ENCODE measurements around the gene TNRC18.
"Not testable (repeated sequence)": the region's sequence is repeated elsewhere in the genome, so short reads cannot be mapped to it uniquely, and the experiment has no call there.

Gene TNRC18

DNA sequence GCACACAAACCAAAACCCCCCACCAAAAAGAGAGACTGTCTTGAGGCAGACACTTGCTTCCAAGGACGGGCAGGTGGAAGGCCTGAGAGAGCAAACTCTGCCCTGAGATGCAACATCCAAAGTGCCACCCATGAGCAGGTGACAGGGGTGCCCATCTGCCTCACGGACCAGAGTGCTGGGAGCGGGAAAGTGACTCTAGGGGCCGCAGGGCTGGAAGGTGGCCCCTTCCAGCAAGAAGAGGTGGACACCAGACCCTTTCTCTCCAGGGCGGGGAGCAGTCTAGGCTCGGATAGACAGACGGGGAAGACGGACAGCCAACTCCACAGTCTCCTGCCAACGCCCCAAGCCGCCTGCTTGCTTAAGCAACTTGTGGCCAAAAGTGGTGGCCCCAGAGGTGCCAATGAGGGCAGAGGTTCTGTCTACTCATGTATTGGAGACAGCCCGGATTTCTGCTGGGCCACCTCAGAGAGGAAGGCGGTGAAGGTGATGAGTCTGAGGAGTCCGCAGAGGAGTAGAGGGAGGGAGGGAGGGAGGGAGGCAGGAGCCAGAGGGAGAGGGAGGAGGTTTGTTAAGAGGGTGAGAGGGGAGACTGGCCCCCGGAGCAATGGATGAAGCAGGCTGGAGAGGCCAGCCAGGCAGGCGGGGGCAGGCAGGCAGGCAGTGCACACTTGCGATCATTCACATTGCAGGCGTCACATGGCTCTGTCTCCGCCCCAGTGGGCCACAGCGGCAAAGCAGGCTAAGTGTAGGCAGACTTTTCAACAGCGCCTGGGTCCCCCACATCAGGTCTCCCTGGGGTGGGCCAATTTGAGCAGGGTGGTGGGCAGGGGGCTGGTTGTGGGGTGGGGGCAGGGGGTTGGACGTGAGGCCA lies 75.3 kb downstream of the TNRC18 start:
- no peak for DNase-seq

DNA sequence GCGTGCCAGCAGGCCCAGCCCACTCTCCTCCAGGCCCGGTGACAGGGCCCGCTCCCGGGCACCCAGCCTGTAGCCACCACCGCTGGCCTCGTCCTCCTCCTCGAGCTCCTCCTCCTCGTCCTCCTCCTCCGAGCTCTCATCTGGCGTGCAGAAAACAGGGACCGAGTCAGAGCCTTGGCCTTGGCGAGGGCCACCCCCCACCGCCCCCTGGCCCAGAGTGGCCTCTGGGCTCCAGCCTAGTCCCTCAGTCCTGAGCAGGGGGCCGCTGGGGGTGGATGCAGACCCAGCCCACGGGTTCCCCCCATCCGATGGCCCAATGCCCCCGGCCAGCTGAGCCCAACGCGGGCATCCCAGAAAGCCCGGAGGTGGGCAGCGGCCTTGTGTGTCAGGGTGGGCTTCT lies 78.0 kb downstream of the TNRC18 start:
- DNase-seq: no peak

DNA sequence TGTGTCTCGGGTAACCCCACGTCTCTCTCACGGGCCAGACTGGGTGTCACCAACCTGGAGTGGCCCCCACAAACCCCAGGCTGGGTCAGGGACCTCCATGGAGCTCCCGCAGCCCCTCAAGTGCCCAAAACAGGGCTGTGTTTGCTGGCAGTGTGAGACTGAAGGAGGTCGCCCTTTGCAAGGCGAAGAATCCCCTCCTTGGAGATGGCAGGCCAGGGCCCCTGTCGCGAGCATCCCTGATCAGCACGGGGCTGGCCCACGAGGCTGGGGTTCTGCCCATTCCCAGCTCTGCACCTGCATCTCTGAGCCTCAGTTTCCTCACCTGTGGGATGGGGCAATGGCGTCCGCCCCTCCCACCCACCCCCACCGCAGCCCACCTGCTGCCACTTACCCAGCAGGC lies 78.5 kb downstream of the TNRC18 start:
- DNase-seq: no peak

- DNase-seq: no peak
Measured at GRCh38 chr7:5344342-5344741, 79.3 kb downstream of the TNRC18 start.

- DNase-seq: no peak
Measured at GRCh38 chr7:5343884-5344283, 79.8 kb downstream of the TNRC18 start.

DNA sequence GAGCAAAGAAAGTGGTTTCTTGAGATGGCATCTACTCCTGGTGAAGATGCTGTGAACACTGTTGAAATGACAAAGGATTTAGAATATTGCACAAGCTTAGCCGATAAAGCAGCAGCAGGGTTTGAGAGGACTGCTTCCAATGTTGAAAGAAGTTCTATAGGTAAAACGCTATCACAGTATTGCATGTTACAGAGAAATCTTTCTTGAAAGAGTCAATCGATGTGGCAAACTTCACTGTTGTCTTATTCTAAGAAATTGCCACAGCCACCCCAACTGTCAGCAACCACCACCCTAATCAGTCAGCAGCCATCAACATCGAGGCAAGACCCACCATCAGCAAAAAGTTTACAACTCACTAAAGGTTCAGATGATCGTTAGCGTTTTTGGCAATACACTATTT lies 81.0 kb downstream of the TNRC18 start:
- DNase-seq: no peak

GRCh38 chr7:5339955-5340354 lies 83.7 kb downstream of the TNRC18 start:
- DNase-seq: no peak

DNA sequence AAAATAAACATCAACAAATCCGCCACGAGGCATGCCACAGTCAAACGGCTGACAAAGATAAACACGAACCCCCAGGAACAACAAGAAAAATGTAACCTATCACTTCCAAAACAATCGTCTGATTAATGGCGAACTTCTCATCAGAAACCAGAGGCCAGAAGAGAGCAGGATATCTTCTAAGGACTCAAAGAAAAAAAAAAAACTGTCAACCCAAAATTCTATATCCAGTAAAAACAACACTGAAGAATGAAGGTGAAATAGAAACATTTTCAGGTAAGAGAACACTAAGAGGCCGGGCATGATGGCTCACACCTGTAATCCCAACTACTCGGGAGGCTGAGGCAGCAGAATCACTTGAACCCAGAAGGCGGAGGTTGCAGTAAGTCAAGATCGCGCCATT lies 86.6 kb downstream of the TNRC18 start:
- no peak for DNase-seq

DNA sequence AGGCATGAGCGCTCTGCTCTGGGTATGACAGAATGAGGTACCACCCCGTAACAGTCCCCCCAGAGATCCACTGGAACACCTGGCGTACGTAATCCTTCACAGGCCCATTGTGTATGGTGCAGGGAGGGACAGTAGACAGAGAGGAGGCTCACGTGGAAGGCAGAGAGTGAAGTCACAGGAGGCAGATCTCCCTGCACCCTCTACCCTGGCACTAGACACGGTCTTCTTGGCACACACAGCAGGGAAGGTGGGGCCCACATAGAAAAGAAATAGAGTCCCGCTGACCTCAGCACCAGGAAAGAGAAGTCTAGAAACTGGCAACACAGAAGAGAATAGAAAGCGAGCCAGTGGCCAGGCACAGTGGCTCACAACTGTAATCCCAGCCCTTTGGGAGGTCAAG lies 89.0 kb downstream of the TNRC18 start:
- DNase-seq: no peak

GRCh38 chr7:5333121-5334045 lies 90.3 kb downstream of the TNRC18 start:
- DNase-seq: no peak

DNA sequence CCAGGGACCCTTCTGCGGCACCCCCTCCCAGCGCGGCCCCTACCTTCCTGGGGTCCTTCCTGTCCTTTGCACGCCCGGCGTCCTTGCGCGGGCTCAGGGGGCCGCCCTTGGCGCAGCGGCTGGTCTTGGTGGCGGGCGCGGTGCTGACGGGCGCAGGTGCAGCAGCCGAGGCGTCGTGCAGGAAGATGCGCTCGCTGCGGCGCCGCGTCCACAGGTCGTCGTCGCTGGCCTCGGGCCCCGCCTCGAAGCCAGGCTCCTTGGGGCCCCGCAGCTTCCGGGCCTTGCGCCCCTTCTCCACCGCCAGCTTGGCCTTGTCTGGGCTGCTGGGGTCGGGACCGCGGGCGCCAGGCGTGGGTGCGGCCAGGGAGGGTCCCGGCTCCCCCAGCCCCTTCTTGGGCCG lies 91.1 kb downstream of the TNRC18 start:
- DNase-seq: no peak

DNA sequence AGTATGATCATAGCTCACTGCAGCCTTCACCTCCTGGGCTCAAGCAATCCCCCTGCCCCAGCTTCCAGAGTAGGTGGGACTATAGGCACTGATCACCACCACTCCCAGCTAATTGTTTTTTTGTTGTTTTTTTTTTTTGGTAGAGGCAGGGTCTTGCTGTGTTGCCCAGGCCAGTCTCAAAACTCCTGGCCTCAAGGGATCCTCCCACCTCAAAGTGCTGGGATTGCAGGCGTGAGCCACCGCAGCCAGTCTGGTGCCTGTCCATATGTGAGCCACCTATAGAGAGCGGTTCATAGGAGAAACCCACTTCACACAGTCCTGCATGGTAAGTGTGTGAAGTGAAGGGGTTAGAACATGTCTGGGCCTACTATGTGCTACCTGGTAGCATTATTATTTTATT lies 93.3 kb downstream of the TNRC18 start:
- no peak for DNase-seq

- DNase-seq: no peak
Measured at GRCh38 chr7:5324961-5325360, 98.7 kb downstream of the TNRC18 start.

DNA sequence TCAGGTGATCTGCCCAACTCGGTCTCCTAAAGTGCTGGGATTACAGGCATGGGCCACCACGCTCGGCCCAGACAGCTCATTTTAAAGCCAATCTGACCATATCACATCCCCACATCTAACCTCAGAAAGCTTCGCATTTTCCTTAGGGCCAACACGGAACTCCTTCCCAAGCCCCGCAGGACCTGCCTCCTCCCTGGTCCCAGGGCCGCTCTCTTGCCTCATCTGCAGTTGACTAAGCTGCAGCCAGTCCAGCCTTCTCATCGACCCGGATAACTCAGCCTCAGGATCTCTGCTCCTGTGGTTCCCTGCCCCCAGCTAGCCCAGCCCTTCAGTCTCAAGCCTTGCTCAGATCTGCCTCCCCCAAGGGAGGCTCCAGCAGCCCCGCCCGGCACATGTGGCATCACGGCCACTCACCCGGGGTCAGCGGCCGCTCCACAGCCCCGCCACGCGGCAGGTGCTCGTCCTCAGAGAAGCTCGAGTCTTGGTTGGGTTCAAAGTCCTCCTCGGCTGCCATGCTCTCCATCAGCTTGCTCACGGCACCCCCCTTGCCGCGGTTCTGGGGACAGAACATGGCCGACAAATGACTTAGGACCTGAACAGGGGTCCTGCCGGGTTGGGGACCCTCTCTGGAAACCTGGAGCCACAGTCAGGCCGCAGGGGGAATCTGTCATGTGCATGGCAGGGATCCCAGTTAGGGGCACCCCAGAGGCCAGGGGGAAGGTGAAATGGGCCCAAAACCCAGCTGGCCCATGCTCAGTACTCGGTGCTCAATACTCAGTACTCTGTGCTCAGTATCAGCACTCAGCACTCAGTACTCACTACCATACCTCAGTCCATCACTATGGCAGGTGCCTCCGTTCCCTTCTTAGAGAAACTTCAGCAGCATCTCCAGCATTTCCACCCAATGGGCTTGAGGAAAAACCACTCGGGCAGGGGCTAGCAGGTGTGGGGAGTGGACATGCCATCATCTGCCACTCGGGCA lies 99.5 kb downstream of the TNRC18 start:
- DNase-seq: not testable (repeated sequence)

DNA sequence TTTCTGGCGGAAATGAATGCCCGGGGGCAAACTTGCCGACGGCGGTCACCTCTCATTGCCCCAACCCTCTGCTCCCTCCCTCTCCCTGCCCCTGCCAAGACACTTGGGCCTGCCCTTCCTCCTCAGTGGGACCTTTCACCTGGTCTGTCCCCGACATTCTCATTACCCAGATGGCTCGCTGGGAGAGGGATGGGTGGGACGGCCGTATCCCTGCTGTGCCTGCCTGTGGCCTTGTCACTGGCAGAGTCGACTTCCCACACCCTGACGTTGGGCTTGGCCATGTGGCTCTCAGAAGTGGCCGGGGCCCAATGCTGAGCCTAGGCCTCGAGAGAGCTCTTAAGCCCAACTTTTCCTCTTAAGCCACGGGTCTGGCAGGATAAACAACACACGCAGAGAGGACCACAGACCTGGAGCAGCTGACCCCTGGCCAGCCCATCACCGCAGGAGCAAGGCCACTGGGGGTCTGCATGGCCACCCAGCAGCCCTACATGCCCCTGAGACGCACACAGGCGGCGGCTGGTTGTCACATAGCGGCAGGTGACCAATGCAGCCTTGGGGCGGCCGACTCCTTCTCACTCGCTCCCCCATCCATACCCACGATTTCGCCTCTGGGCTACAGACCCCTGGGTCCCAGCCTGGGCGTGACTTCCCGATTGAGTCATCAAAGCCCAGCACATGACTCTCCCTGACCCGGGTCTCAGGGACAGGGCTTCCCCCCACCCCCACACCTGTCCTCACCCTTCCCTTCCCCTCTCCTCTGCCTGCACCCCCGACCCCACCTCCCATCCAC lies 100.8 kb downstream of the TNRC18 start:
- no peak for DNase-seq

GRCh38 chr7:5320802-5321396 lies 102.7 kb downstream of the TNRC18 start:
- no peak for DNase-seq

GRCh38 chr7:5320391-5320790 lies 103.2 kb downstream of the TNRC18 start:
- no peak for DNase-seq

GRCh38 chr7:5318613-5319012 lies 105.0 kb downstream of the TNRC18 start:
- DNase-seq: not testable (repeated sequence)

DNA sequence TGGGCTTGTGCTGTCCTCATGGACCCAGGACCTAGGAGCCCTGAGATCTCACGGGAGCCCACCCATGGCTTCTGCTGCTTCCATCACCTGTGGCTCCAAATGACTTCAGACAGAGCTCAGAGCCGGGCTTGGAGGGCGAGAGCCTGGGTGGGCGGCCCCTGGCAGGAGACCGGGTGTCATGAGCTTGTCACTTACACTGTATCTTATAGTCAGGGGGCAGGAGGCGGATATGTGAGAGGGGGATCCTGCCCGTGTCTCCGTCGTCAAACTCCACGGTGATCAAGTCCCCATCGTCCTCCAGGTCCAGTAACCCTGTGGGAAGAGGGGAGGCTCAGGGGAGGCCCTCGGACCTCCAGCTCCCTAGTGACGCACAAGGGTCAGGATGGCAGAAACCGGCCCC lies 107.9 kb downstream of the TNRC18 start:
- DNase-seq: no peak

DNA sequence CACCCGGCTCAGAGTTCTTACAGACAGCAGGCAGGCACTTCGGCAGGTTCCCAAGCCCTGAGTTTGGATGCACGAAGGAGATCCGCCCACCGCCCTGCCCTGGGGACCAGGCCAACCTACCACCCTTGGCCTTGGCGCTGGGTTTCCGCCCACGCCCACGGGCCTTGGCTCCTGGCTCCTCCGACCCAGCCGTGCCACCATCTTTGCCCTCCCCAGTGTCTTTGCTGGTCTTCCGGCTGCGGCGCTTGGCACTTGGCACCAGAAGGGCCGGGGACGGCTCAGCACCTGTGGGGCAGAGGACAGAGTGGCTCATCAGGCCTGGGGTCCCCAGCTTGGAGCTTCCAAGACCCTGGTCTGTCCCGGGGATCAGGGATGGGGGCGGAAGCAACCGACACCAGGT lies 108.8 kb downstream of the TNRC18 start:
- no peak for DNase-seq
